HFFc6 (cell line): Measurements from ENCODE around the gene FBXW4. TPM values are rescaled to one million over a fixed set of nuclear protein-coding genes. Genes with fewer than 3 reads are reported as not detected.
A peak's percentile ranks its signal among the peaks of the same experiment; 100 is the strongest.

Source experiments
- DNase-seq: peaks from one replicate; pipeline ENCODE4 v3.0.0-alpha.2; 2018
- H3K27ac Mint-ChIP-seq: 2 replicates; pipeline ENCODE4 v1.8.0; 2020; ENCODE audit warnings: mild to moderate bottlenecking, mixed read lengths
- H3K27me3 Mint-ChIP-seq: 2 replicates; pipeline ENCODE4 v1.8.0; 2021; ENCODE audit warnings: mild to moderate bottlenecking, moderate library complexity, mixed read lengths; ENCODE audit not compliant: insufficient read depth
- H3K36me3 Mint-ChIP-seq: 2 replicates; pipeline ENCODE4 v1.8.0; 2021; ENCODE audit warnings: low read depth, mixed read lengths
- H3K4me1 Mint-ChIP-seq: 2 replicates; pipeline ENCODE4 v1.8.0; 2020; ENCODE audit warnings: low read depth, mixed read lengths
- H3K4me3 Mint-ChIP-seq: 2 replicates; pipeline ENCODE4 v1.8.0; 2020; ENCODE audit warnings: mild to moderate bottlenecking, moderate library complexity, mixed read lengths
- H3K9me3 Mint-ChIP-seq: 2 replicates; pipeline ENCODE4 v1.8.0; 2020; ENCODE audit warnings: mild to moderate bottlenecking, mixed read lengths
- CTCF ChIP-seq: fragments of 200-600 bp; sonication (generic); IDR thresholded peaks from 2 replicates; pipeline ENCODE4 v1.5.0; 2021; ENCODE audit warnings: antibody characterized with exemption, mild to moderate bottlenecking
- total RNA-seq, 6 experiments: library from RNA; stranded (reverse); fragmentation: NEBNext Ultra II Directional; extraction: Animal tissue kit (Norgen Biotek cat#: 25700); gene quantifications; 2 replicates in 1 of 6; 3 replicates in 5 of 6; pipeline ENCODE4 v1.2.3, GENCODE V29; 2021

Gene FBXW4
- total RNA-seq, 6 experiments from 2014 or later = 22.9 to 33.3 (median 28.8) TPM

- Mint-ChIP-seq H3K9me3 (no peaks in the 10 kb centered on the region), H3K4me3 (no peak overlapping the region), H3K27ac (no peak overlapping the region), H3K4me1 (no peaks in the 10 kb centered on the region), H3K27me3 (peaks cover 32% of the 10 kb centered on the region), H3K36me3 (no peaks in the 10 kb centered on the region)
- no peak for DNase-seq
- TF ChIP-seq CTCF = peak; percentile 30
Observed at GRCh38 chr10:101720606-101721230, 25.7 kb upstream of the FBXW4 start.

GRCh38 chr10:101718690-101719275 lies 23.8 kb upstream of the FBXW4 start:
- H3K27me3 Mint-ChIP-seq = peaks cover 30% of the 10 kb centered on the region
- H3K4me3 Mint-ChIP-seq = no peak overlapping the region
- TF ChIP-seq CTCF = no peak
- DNase-seq = no peak
- no peaks in the 10 kb centered on the region for H3K36me3 Mint-ChIP-seq
- H3K9me3 Mint-ChIP-seq = no peaks in the 10 kb centered on the region
- no peaks in the 10 kb centered on the region for H3K4me1 Mint-ChIP-seq
- H3K27ac Mint-ChIP-seq = no peak overlapping the region

GRCh38 chr10:101716891-101717659 lies 22.1 kb upstream of the FBXW4 start:
- no peaks in the 10 kb centered on the region for H3K9me3 Mint-ChIP-seq
- H3K4me1 Mint-ChIP-seq = no peaks in the 10 kb centered on the region
- H3K36me3 Mint-ChIP-seq = no peaks in the 10 kb centered on the region
- H3K27me3 Mint-ChIP-seq = peaks cover 28% of the 10 kb centered on the region
- no peak overlapping the region for H3K27ac Mint-ChIP-seq
- no peak for DNase-seq
- H3K4me3 Mint-ChIP-seq = no peak overlapping the region; the same call in 1 of the 2 replicates
- no peak for TF ChIP-seq CTCF

GRCh38 chr10:101712997-101713396 lies 18.0 kb upstream of the FBXW4 start:
- no peak for TF ChIP-seq CTCF
- Mint-ChIP-seq H3K4me1 (peaks cover 18% of the 10 kb centered on the region), H3K9me3 (no peaks in the 10 kb centered on the region), H3K4me3 (no peak overlapping the region), H3K27ac (no peak overlapping the region), H3K36me3 (no peaks in the 10 kb centered on the region), H3K27me3 (peaks cover 14% of the 10 kb centered on the region)
- DNase-seq = no peak

GRCh38 chr10:101710793-101711192 lies 15.8 kb upstream of the FBXW4 start:
- Mint-ChIP-seq H3K27me3 (peaks cover 7% of the 10 kb centered on the region), H3K4me1 (peaks cover 18% of the 10 kb centered on the region)

More at GRCh38 chr10:101710793-101711192, 15.8 kb upstream of the FBXW4 start:
- DNase-seq = no peak
- no peak for TF ChIP-seq CTCF
- H3K4me3 Mint-ChIP-seq = no peak overlapping the region
- no peaks in the 10 kb centered on the region for H3K9me3 Mint-ChIP-seq
- H3K36me3 Mint-ChIP-seq = no peaks in the 10 kb centered on the region
- no peak overlapping the region for H3K27ac Mint-ChIP-seq
